GM12878 (cell line): ENCODE data around the gene CCDC85B. TPM values are rescaled to one million over a fixed set of nuclear protein-coding genes. Genes with fewer than 3 reads are reported as not detected.
A peak's percentile ranks its signal among the peaks of the same experiment; 100 is the strongest.

Source experiments
- ATAC-seq: fragments of 200-7000 bp; cut with Tn5 transposase; 3 replicates; pipeline ENCODE4 v1.9.1; 2020; ENCODE audit warnings: mild to moderate bottlenecking, moderate library complexity
- BruUV-seq: library from RNA; stranded (reverse); fragments of 400-500 nt; replicated peaks from 2 replicates; lab custom pipeline; 2021; lab: Mats Ljungman, UMichigan
- CTCF ChIA-PET: fragments of 300-600 bp; sonication (Branson Sonifier 250); formaldehyde crosslinking; extraction: SDS; loops from one replicate; lab custom pipeline; 2021; ENCODE audit warnings: inconsistent platforms; lab: Yijun Ruan, JAX
- POLR2A ChIA-PET: fragments of 350-600 bp; formaldehyde crosslinking; extraction: SDS; loops from one replicate; lab custom pipeline; 2021; ENCODE audit warnings: inconsistent platforms; lab: Charles Lee
- RAD21 ChIA-PET: fragments of 300-600 bp; sonication (Branson Sonifier 250); formaldehyde crosslinking; loops from one replicate; lab custom pipeline; 2023; ENCODE audit warnings: antibody characterized with exemption; ENCODE audit not compliant: unreplicated experiment; lab: Charles Lee
- SMC1A ChIA-PET: fragments of 300-600 bp; sonication (Branson Sonifier 250); formaldehyde crosslinking; loops from one replicate; lab custom pipeline; 2023; ENCODE audit not compliant: unreplicated experiment, uncharacterized antibody; lab: Charles Lee
- DNase-seq: peaks from one replicate; pipeline ENCODE4 v3.0.0-alpha.2; 2011; ENCODE audit warnings: low read depth, low spot score
- FAIRE-seq: peaks from 3 replicates; lab custom pipeline; 2011; peaks lifted over from hg19 to GRCh38; lab: Jason Lieb, UNC
- H2AFZ ChIP-seq: 2 replicates; pipeline ENCODE4 v1.6.0; 2011; ENCODE audit warnings: low read depth, low read length, control low read depth; ENCODE audit not compliant: control insufficient read depth
- H3K27ac ChIP-seq: 2 replicates; pipeline ENCODE4 v1.5.1; 2011; ENCODE audit warnings: control low read depth; ENCODE audit not compliant: control insufficient read depth, insufficient read depth
- H3K27me3 ChIP-seq, 2 experiments: replicated peaks in 1 of 2; 2 replicates each; pipeline versions ENCODE4 v1.6.0 to v1.6.1; 2011; ENCODE audit warnings: low read length in 1 of 2; ENCODE audit not compliant: control insufficient read depth in 2 of 2, insufficient read depth in 2 of 2
- H3K36me3 ChIP-seq, 2 experiments: 2 replicates each; pipeline ENCODE4 v1.5.1; 2011; ENCODE audit warnings: low read length in 1 of 2; ENCODE audit not compliant: control insufficient read depth in 2 of 2, insufficient read depth in 2 of 2
- H3K4me1 ChIP-seq: 2 replicates; pipeline ENCODE4 v1.6.1; 2011; ENCODE audit warnings: mild to moderate bottlenecking, low read length, moderate library complexity, mixed read lengths; ENCODE audit not compliant: control insufficient read depth, insufficient read depth
- H3K4me2 ChIP-seq: 2 replicates; pipeline ENCODE4 v1.6.0; 2011; ENCODE audit warnings: control low read depth; ENCODE audit not compliant: control insufficient read depth, insufficient read depth
- H3K4me3 ChIP-seq: fragments of 200-600 bp; sonication (generic); 2 replicates; pipeline ENCODE4 v1.5.1; 2016
- H3K79me2 ChIP-seq: 2 replicates; pipeline ENCODE4 v1.6.0; 2011; ENCODE audit warnings: low read length; ENCODE audit not compliant: control insufficient read depth, insufficient read depth
- H3K9ac ChIP-seq: 2 replicates; pipeline ENCODE4 v1.8.0; 2011; ENCODE audit warnings: low read length, control low read depth, mixed read lengths; ENCODE audit not compliant: control insufficient read depth, insufficient read depth
- H3K9me3 ChIP-seq: replicated peaks from 3 replicates; pipeline ENCODE4 v1.5.1; 2011; ENCODE audit warnings: mild to moderate bottlenecking, low read length; ENCODE audit not compliant: control insufficient read depth, insufficient read depth
- H4K20me1 ChIP-seq: 2 replicates; pipeline ENCODE4 v1.6.0; 2011; ENCODE audit not compliant: control insufficient read depth, insufficient read depth
- ATF3 ChIP-seq: IDR thresholded peaks from 2 replicates; pipeline ENCODE4 v1.6.1; 2011; ENCODE audit warnings: low read depth, mild to moderate bottlenecking, low read length, moderate library complexity, borderline replicate concordance; ENCODE audit errors: extremely low read depth
- BCL3 ChIP-seq: IDR thresholded peaks from 2 replicates; pipeline ENCODE4 v1.6.1; 2011; ENCODE audit warnings: borderline replicate concordance, low read depth, mild to moderate bottlenecking, moderate library complexity, low read length; ENCODE audit not compliant: insufficient read depth, poor library complexity, severe bottlenecking
- BMI1 ChIP-seq: fragments of 450-650 bp; IDR thresholded peaks from 2 replicates; pipeline ENCODE4 v1.6.1; 2016; ENCODE audit warnings: mild to moderate bottlenecking, moderate library complexity, borderline replicate concordance
- EZH2 ChIP-seq: IDR thresholded peaks from 2 replicates; pipeline ENCODE4 v1.6.1; 2012; ENCODE audit warnings: low read depth, mild to moderate bottlenecking, control low read depth, inconsistent platforms, low read length, borderline replicate concordance; ENCODE audit not compliant: control insufficient read depth
- HDAC2 ChIP-seq: fragments of 200-600 bp; sonication (generic); IDR thresholded peaks from 2 replicates; pipeline ENCODE4 v1.6.1; 2017
- PBX3 ChIP-seq: IDR thresholded peaks from 2 replicates; pipeline ENCODE4 v1.6.1; 2011; ENCODE audit warnings: mild to moderate bottlenecking, low read depth, low read length, moderate library complexity; ENCODE audit not compliant: insufficient replicate concordance
- PML ChIP-seq: IDR thresholded peaks from 2 replicates; pipeline ENCODE4 v1.6.1; 2012; ENCODE audit warnings: low read length, inconsistent platforms
- POLR2A ChIP-seq: IDR thresholded peaks from 2 replicates; pipeline ENCODE4 v1.6.1; 2011; ENCODE audit warnings: low read depth, mild to moderate bottlenecking, low read length
- POLR2AphosphoS5 ChIP-seq: IDR thresholded peaks from 2 replicates; pipeline ENCODE4 v1.6.1; 2011; ENCODE audit warnings: mild to moderate bottlenecking, low read length, inconsistent platforms
- RCOR1 ChIP-seq: conservative IDR thresholded peaks from 2 replicates; pipeline ENCODE4 v1.6.1; 2012; ENCODE audit warnings: low read depth, low read length, improper control_type of control experiment
- SP1 ChIP-seq: IDR thresholded peaks from one replicate; pipeline ENCODE4 v1.6.1; 2011; ENCODE audit warnings: low read depth, low read length
- WRNIP1 ChIP-seq: IDR thresholded peaks from 2 replicates; pipeline ENCODE4 v1.6.1; 2011; ENCODE audit warnings: low read depth, low read length, improper control_type of control experiment, borderline replicate concordance
- ZNF384 ChIP-seq: IDR thresholded peaks from 2 replicates; pipeline ENCODE4 v1.6.1; 2012; ENCODE audit warnings: low read depth, mild to moderate bottlenecking, low read length, improper control_type of control experiment, borderline replicate concordance
- ZZZ3 ChIP-seq: IDR thresholded peaks from 2 replicates; pipeline ENCODE4 v1.6.1; 2011; ENCODE audit warnings: low read depth; ENCODE audit not compliant: control insufficient read depth, insufficient read length
- whole genome bisulfite sequencing: methylation state at CpG from one replicate; pipeline ENCODE4 v1.1.6; 2016; ENCODE audit warnings: low lambda C conversion rate; ENCODE audit not compliant: insufficient replicate concordance, insufficient coverage; ENCODE audit errors: missing lambda C conversion rate; 5-methylcytosine and 5-hydroxymethylcytosine counted together
- in situ Hi-C: fragments of 300-500 bp; cut with MboI; formaldehyde crosslinking; loops from 9 replicates; pipeline ENCODE4 v1.14.3; 2018; ENCODE audit warnings: mixed read lengths
- intact Hi-C: fragments of 100-400 bp; cut with micrococcal nuclease; formaldehyde crosslinking; loops from one replicate; pipeline ENCODE4 v1.14.2; 2022; ENCODE audit not compliant: unreplicated experiment
- polyA plus RNA-seq, 11 experiments: library from polyadenylated mRNA; depleted of rRNA in 4 of 11; unstranded in 6 of 11; stranded (reverse) in 5 of 11; fragments of >200 nt; fragmentation: Nextera tagmentation in 4 of 11; fragmentation: Illumina TruSeq in 1 of 11; extraction: Ambion mirVana in 4 of 11; extraction: Trizol in 1 of 11; gene quantifications; 1 replicate in 1 of 11; 2 replicates in 10 of 11; pipeline versions ENCODE4 v1.2.1 to v1.2.3, GENCODE V29; 2011 to 2016; ENCODE audit warnings: inconsistent platforms in 2 of 11, missing spikeins in 2 of 11, low read depth in 1 of 11
- total RNA-seq, 4 experiments: library from RNA; depleted of rRNA in 3 of 4; stranded (reverse); fragments of >200 nt in 3 of 4; fragmentation: Illumina TruSeq in 1 of 4; extraction: Trizol in 1 of 4; gene quantifications; 2 replicates each; pipeline versions ENCODE4 v1.2.1 to v1.2.3, GENCODE V29; 2013 to 2021

CCDC85B gene
- total and polyA plus RNA-seq, 10 of the 15 experiments (the other 5 are each of a cell fraction or from before 2014, with no cell fraction given), result 0.32 to 114 (median 49.5) TPM

- FAIRE-seq, result no peak
- no TSS peak for BruUV-seq
- RAD21 ChIA-PET, result no interaction called here
- H2AFZ ChIP-seq, result no peak overlapping the region
- in situ Hi-C loops (loop anchor here (25.0 kb wide), 1 partner anchor 1628 kb away; the partner anchor contains the start of genes DNAJC4, FKBP2, NUDT22 and PPP1R14B), intact Hi-C loops (no loop called here)
- no peak overlapping the region for H3K4me2 ChIP-seq
- ATAC-seq, result no peak
- H3K27me3 ChIP-seq, result no peaks in the 10 kb centered on the region
- POLR2A ChIA-PET, result no interaction called here
- SMC1A ChIA-PET, result no interaction called here
- CTCF ChIA-PET, result interaction anchor here (1.6 kb wide), 1 partner anchor 24 kb away, joined by 3 read pairs; no protein-coding TSS in a partner anchor
- H3K9ac ChIP-seq, result no peak overlapping the region
- H3K36me3 ChIP-seq, result peaks cover 23 to 38% of the 10 kb centered on the region in 2 experiments
- DNase-seq, result no peak
- WGBS, result 91% methylated on average over 9 of the region's 9 CpGs
- no peak overlapping the region for H3K4me3 ChIP-seq
- peaks cover 17% of the 10 kb centered on the region for H3K4me1 ChIP-seq
- H3K9me3 ChIP-seq, result no peaks in the 10 kb centered on the region
- no peak for TF ChIP-seq BMI1
- TF ChIP-seq ZNF384, result no peak
- TF ChIP-seq BCL3, result no peak
- no peak for TF ChIP-seq WRNIP1
- TF ChIP-seq PML, result no peak
- no peak for TF ChIP-seq PBX3
- TF ChIP-seq HDAC2, result no peak
- peak; percentile 27 for TF ChIP-seq POLR2AphosphoS5
- no peak for TF ChIP-seq ATF3
- no peak for TF ChIP-seq RCOR1
- no peak for TF ChIP-seq SP1
- no peak for TF ChIP-seq EZH2
- TF ChIP-seq POLR2A, result peak; percentile 14; the same call in 1 of the 2 replicates
- no peak for TF ChIP-seq ZZZ3
- TF ChIP-seq, all 136 proteins: peak for 2
- Histone ChIP-seq H3K79me2 (peaks cover 20% of the 10 kb centered on the region), H4K20me1 (no peaks in the 10 kb centered on the region; the same call in 1 of the 2 replicates), H3K27ac (no peak overlapping the region)
Measured at GRCh38 chr11:65865550-65866172, 24.8 kb upstream of the CCDC85B start.
